WERI-Rb-1 (cell line): ENCODE measurements around the gene TMEM132A.
A peak's percentile ranks its signal among the peaks of the same experiment; 100 is the strongest.

Source experiments
- DNase-seq: peaks from one replicate; pipeline ENCODE4 v3.0.0-alpha.2; 2020
- H3K27ac ChIP-seq: fragments of 250-450 bp; sonication (Bioruptor Pico); 2 replicates; pipeline ENCODE4 v1.5.1; 2020; ENCODE audit warnings: mild to moderate bottlenecking, moderate library complexity
- H3K27me3 ChIP-seq: fragments of 250-450 bp; sonication (Bioruptor Pico); 2 replicates; pipeline ENCODE4 v1.5.1; 2021; ENCODE audit warnings: mild to moderate bottlenecking, low read depth, moderate library complexity; ENCODE audit not compliant: insufficient read depth, severe bottlenecking
- H3K36me3 ChIP-seq: fragments of 250-450 bp; sonication (Bioruptor Pico); 2 replicates; pipeline ENCODE4 v1.5.1; 2020; ENCODE audit warnings: mild to moderate bottlenecking, moderate library complexity
- H3K4me3 ChIP-seq: 2 replicates; pipeline ENCODE4 v1.5.1; 2011; ENCODE audit warnings: low read depth, mild to moderate bottlenecking, control low read depth, low read length
- H3K9me3 ChIP-seq: fragments of 250-450 bp; sonication (Bioruptor Pico); 2 replicates; pipeline ENCODE4 v1.5.1; 2021; ENCODE audit warnings: mild to moderate bottlenecking, moderate library complexity; ENCODE audit not compliant: severe bottlenecking
- CTCF ChIP-seq: IDR thresholded peaks from 2 replicates; pipeline ENCODE4 v1.5.1; 2011; ENCODE audit warnings: low read depth, mild to moderate bottlenecking, control low read depth, inconsistent platforms, low read length

Gene TMEM132A

GRCh38 chr11:60879104-60879503 lies 45.2 kb upstream of the TMEM132A start:
- H3K4me3 ChIP-seq = no peak overlapping the region
- H3K27me3 ChIP-seq = no peaks in the 10 kb centered on the region
- no peak overlapping the region for H3K27ac ChIP-seq
- H3K36me3 ChIP-seq = no peaks in the 10 kb centered on the region; the same call in 1 of the 2 replicates
- TF ChIP-seq CTCF = no peak
- H3K9me3 ChIP-seq = no peaks in the 10 kb centered on the region
- DNase-seq = no peak

GRCh38 chr11:60879971-60880588 lies 44.2 kb upstream of the TMEM132A start:
- H3K9me3 ChIP-seq = no peaks in the 10 kb centered on the region
- no peak for DNase-seq
- H3K4me3 ChIP-seq = no peak overlapping the region
- H3K27me3 ChIP-seq = no peaks in the 10 kb centered on the region
- no peaks in the 10 kb centered on the region; the same call in 1 of the 2 replicates for H3K36me3 ChIP-seq
- TF ChIP-seq CTCF = no peak
- H3K27ac ChIP-seq = no peak overlapping the region

- no peak for TF ChIP-seq CTCF
- Histone ChIP-seq H3K27ac (no peak overlapping the region), H3K9me3 (no peaks in the 10 kb centered on the region), H3K27me3 (no peaks in the 10 kb centered on the region), H3K4me3 (no peak overlapping the region), H3K36me3 (no peaks in the 10 kb centered on the region; the same call in 1 of the 2 replicates)
- no peak for DNase-seq
Observed at GRCh38 chr11:60880643-60881282, 43.5 kb upstream of the TMEM132A start.

GRCh38 chr11:60887556-60887955 lies 36.7 kb upstream of the TMEM132A start:
- H3K36me3 ChIP-seq = peaks cover 17% of the 10 kb centered on the region
- TF ChIP-seq CTCF = peak; percentile 79
- no peaks in the 10 kb centered on the region for H3K9me3 ChIP-seq
- no peaks in the 10 kb centered on the region for H3K27me3 ChIP-seq
- no peak overlapping the region for H3K27ac ChIP-seq
- peak; percentile 68 for DNase-seq
- H3K4me3 ChIP-seq = no peak overlapping the region

- Histone ChIP-seq H3K9me3 (no peaks in the 10 kb centered on the region), H3K27ac (no peak overlapping the region), H3K36me3 (peaks cover 37% of the 10 kb centered on the region), H3K4me3 (no peak overlapping the region), H3K27me3 (no peaks in the 10 kb centered on the region)
- no peak for TF ChIP-seq CTCF
- DNase-seq = no peak
Observed at GRCh38 chr11:60889869-60890311, 34.4 kb upstream of the TMEM132A start.
